Measurements from ENCODE around the gene UBTF.

DNA sequence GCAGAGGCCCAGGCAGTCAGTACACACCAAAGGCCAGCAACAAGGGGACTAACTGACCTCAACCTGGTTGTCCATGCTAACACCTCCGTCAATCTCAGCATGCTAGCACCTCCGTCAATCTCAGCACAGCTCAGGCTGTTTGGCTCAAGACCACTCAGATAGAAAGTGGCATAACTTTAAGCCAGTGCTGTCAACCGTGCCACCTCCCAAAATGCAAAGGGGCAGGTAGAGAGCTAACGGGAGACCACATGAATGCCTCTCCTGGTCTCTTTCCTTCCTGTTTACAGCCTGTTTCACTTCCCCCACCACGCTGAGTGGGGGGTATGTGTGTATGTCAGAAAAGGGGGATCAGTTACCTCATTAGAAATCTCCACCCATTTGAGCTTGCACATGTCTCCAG, 3.3 kb downstream of the UBTF start:
- TF ChIP-seq POLR2A (IDR thresholded peaks at IDR 0.05), result no peak
- TF ChIP-seq, protein P1, sequence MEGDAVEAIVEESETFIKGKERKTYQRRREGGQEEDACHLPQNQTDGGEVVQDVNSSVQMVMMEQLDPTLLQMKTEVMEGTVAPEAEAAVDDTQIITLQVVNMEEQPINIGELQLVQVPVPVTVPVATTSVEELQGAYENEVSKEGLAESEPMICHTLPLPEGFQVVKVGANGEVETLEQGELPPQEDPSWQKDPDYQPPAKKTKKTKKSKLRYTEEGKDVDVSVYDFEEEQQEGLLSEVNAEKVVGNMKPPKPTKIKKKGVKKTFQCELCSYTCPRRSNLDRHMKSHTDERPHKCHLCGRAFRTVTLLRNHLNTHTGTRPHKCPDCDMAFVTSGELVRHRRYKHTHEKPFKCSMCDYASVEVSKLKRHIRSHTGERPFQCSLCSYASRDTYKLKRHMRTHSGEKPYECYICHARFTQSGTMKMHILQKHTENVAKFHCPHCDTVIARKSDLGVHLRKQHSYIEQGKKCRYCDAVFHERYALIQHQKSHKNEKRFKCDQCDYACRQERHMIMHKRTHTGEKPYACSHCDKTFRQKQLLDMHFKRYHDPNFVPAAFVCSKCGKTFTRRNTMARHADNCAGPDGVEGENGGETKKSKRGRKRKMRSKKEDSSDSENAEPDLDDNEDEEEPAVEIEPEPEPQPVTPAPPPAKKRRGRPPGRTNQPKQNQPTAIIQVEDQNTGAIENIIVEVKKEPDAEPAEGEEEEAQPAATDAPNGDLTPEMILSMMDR (IDR thresholded peaks at IDR 0.05 in 4 of 5, conservative IDR thresholded peaks at IDR 0.05 in 1 of 5), result no peak

Measured in gastrocnemius medialis (tissue), 4 donors.